CD8-positive, alpha-beta memory T cell (primary cell): ENCODE data around the gene ZBTB40. TPM values are rescaled to one million over a fixed set of nuclear protein-coding genes. Genes with fewer than 3 reads are reported as not detected.
A peak's percentile ranks its signal among the peaks of the same experiment; 100 is the strongest.

Experiments
- CTCF ChIA-PET: fragments of 350-600 bp; sonication (Branson Sonifier 250); formaldehyde crosslinking; loops from one replicate; lab custom pipeline; 2021; ENCODE audit warnings: antibody characterized with exemption; lab: Charles Lee
- POLR2A ChIA-PET: fragments of 350-600 bp; sonication (Branson Sonifier 250); formaldehyde crosslinking; loops from one replicate; lab custom pipeline; 2021; ENCODE audit warnings: antibody characterized with exemption; lab: Charles Lee
- DNase-seq, 5 donors: peaks; one replicate each; pipeline versions ENCODE4 v3.0.0 to v3.0.0-alpha.2; 2020 to 2022; ENCODE audit warnings: mixed read lengths in 1 of 5
- H3K27ac ChIP-seq: one replicate; pipeline ENCODE4 v1.7.0; 2013; ENCODE audit warnings: low read depth, mild to moderate bottlenecking, low read length, moderate library complexity
- H3K27me3 ChIP-seq: 2 replicates; pipeline ENCODE4 v1.7.0; 2013; ENCODE audit warnings: low read length, mild to moderate bottlenecking; ENCODE audit not compliant: insufficient read depth, poor library complexity, severe bottlenecking
- H3K36me3 ChIP-seq: 2 replicates; pipeline ENCODE4 v1.7.0; 2013; ENCODE audit warnings: mild to moderate bottlenecking, low read length, moderate library complexity; ENCODE audit not compliant: insufficient read depth
- H3K4me1 ChIP-seq: 2 replicates; pipeline ENCODE4 v1.7.0; 2013; ENCODE audit warnings: mild to moderate bottlenecking, low read length, moderate library complexity; ENCODE audit not compliant: insufficient read depth
- H3K4me3 ChIP-seq: 2 replicates; pipeline ENCODE4 v1.7.0; 2013; ENCODE audit warnings: mild to moderate bottlenecking, low read length
- H3K9me3 ChIP-seq: 2 replicates; pipeline ENCODE4 v1.7.0; 2013; ENCODE audit warnings: mild to moderate bottlenecking, low read length
- H3K27ac Mint-ChIP-seq, 8 donors: one replicate each; pipeline ENCODE4 v1.8.0; 2020 to 2021; ENCODE audit warnings: mixed read lengths in 8 of 8, mild to moderate bottlenecking in 6 of 8, inconsistent platforms in 3 of 8, moderate library complexity in 3 of 8
- H3K27me3 Mint-ChIP-seq, 2 donors: one replicate each; pipeline ENCODE4 v1.8.0; 2020 to 2021; ENCODE audit warnings: mixed read lengths in 2 of 2, mild to moderate bottlenecking in 1 of 2, moderate library complexity in 1 of 2
- H3K36me3 Mint-ChIP-seq, 3 donors: one replicate each; pipeline ENCODE4 v1.8.0; 2020 to 2021; ENCODE audit warnings: mixed read lengths in 3 of 3, inconsistent platforms in 1 of 3, mild to moderate bottlenecking in 1 of 3
- H3K4me1 Mint-ChIP-seq, 3 donors: one replicate each; pipeline ENCODE4 v1.8.0; 2020 to 2021; ENCODE audit warnings: mixed read lengths in 3 of 3, inconsistent platforms in 1 of 3, mild to moderate bottlenecking in 1 of 3
- H3K4me3 Mint-ChIP-seq, 7 donors: one replicate each; pipeline ENCODE4 v1.8.0; 2020 to 2021; ENCODE audit warnings: mixed read lengths in 7 of 7, mild to moderate bottlenecking in 6 of 7, moderate library complexity in 4 of 7, inconsistent platforms in 2 of 7
- H3K9me3 Mint-ChIP-seq, 5 donors: one replicate each; pipeline ENCODE4 v1.8.0; 2020 to 2022; ENCODE audit warnings: mixed read lengths in 5 of 5, mild to moderate bottlenecking in 3 of 5, moderate library complexity in 2 of 5, inconsistent platforms in 1 of 5
- polyA plus RNA-seq: library from polyadenylated mRNA; unstranded; fragments of 300-500 nt; fragmentation: Illumina TruSeq; gene quantifications from one replicate; pipeline ENCODE4 v1.2.3, GENCODE V29; 2021
- total RNA-seq, 2 experiments: library from RNA; stranded (reverse); gene quantifications; one replicate each; pipeline ENCODE4 v1.2.3, GENCODE V29; 2021

Gene ZBTB40
- total and polyA plus RNA-seq, 3 experiments from 2014 or later, result 4.1 to 30.0 (median 29.5) TPM

DNA sequence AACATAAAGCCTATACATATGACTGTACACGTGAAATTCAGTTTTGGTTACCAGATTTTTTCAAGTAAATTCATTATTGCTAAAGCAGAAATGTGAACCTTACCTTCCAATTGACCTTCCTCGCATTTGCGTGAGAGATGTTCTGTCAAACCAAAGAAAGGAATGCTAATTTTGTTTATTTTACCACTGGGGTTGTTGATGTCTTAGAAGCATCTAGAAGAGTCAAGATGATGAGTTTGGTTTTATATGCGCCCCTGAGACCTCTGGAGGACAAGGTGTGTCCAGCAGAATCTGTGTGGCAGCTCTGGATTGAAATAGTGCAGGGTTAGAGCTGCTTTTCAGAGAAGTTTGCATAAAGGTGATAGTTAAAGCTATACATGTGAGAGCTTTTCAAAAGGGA is 48.4 kb downstream of the ZBTB40 start:
- Mint-ChIP-seq H3K27me3 (no peaks in the 10 kb centered on the region), H3K27ac (peak overlapping the region in 2 of 8 donors; percentile 16 to 30), H3K9me3 (no peaks in the 10 kb centered on the region), H3K4me3 (no peak overlapping the region), H3K36me3 (peaks cover 0 to 71% (median 22%) of the 10 kb centered on the region in 3 donors), H3K4me1 (peaks cover 0 to 3% (median 0%) of the 10 kb centered on the region in 3 donors)
- ChIA-PET CTCF (no interaction called here), POLR2A (no interaction called here)
- H3K9me3 ChIP-seq, result no peaks in the 10 kb centered on the region
- DNase-seq, result no peak
- H3K27me3 ChIP-seq, result no peaks in the 10 kb centered on the region
- no peak overlapping the region for H3K27ac ChIP-seq
- H3K36me3 ChIP-seq, result peaks cover 7% of the 10 kb centered on the region
- H3K4me1 ChIP-seq, result no peaks in the 10 kb centered on the region
- H3K4me3 ChIP-seq, result no peak overlapping the region

DNA sequence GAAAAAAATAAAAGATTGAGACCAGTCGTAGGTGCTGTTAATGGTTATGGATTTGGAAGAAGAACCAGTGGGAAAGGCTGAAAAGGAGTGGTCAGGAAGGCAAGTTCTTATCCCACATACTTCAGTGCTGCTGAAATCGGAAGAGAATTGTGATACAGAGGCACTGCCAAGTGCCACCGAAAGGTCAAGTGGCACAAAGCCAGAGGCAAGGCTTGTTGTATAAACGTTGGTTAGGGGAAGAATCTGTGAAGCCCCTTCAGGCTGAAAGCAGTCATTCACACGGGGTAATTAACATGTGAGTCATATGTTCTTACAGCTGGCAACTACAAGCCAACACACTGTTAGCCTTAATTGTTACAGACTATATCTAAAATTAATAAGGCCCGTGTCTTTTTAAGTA is 48.8 kb downstream of the ZBTB40 start:
- H3K9me3 ChIP-seq, result no peaks in the 10 kb centered on the region
- CTCF ChIA-PET, result no interaction called here
- Mint-ChIP-seq H3K27ac (no peak overlapping the region), H3K36me3 (peaks cover 0 to 72% (median 24%) of the 10 kb centered on the region in 3 donors), H3K9me3 (no peaks in the 10 kb centered on the region), H3K27me3 (no peaks in the 10 kb centered on the region), H3K4me3 (no peak overlapping the region), H3K4me1 (peaks cover 0 to 3% (median 0%) of the 10 kb centered on the region in 3 donors)
- H3K4me3 ChIP-seq, result no peak overlapping the region
- POLR2A ChIA-PET, result no interaction called here
- DNase-seq, result no peak
- no peaks in the 10 kb centered on the region for H3K27me3 ChIP-seq
- H3K27ac ChIP-seq, result no peak overlapping the region
- H3K4me1 ChIP-seq, result no peaks in the 10 kb centered on the region
- peaks cover 7% of the 10 kb centered on the region for H3K36me3 ChIP-seq

DNA sequence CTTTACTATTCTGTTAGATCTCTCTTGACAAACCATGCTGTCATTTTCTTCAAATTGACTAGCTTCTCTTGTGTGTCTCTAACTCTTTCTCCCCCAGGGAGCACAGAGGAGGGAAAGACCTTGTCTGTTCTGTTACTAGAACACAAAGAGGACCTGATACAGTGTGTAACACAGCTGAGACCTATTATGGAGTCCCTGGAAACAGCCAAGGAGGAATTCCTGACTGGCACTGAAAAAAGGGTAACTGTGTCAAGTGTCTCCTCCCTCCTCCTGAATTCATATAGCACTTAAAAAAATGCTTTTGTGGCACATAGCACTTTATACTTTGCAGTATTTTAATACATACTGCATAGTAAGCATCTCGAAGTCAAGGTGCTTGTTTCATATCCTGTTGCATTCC is 50.6 kb downstream of the ZBTB40 start:
- Histone ChIP-seq H3K4me3 (no peak overlapping the region), H3K27ac (no peak overlapping the region), H3K4me1 (no peaks in the 10 kb centered on the region), H3K36me3 (peaks cover 23% of the 10 kb centered on the region), H3K9me3 (no peaks in the 10 kb centered on the region), H3K27me3 (no peaks in the 10 kb centered on the region)
- ChIA-PET POLR2A (no interaction called here), CTCF (no interaction called here)
- DNase-seq, result no peak
- Mint-ChIP-seq H3K4me3 (no peak overlapping the region), H3K36me3 (peaks cover 7 to 74% (median 31%) of the 10 kb centered on the region in 3 donors), H3K9me3 (no peaks in the 10 kb centered on the region), H3K27me3 (no peaks in the 10 kb centered on the region), H3K27ac (peak overlapping the region in 1 of 8 donors; percentile 53), H3K4me1 (peaks cover 0 to 1% (median 0%) of the 10 kb centered on the region in 3 donors)

DNA sequence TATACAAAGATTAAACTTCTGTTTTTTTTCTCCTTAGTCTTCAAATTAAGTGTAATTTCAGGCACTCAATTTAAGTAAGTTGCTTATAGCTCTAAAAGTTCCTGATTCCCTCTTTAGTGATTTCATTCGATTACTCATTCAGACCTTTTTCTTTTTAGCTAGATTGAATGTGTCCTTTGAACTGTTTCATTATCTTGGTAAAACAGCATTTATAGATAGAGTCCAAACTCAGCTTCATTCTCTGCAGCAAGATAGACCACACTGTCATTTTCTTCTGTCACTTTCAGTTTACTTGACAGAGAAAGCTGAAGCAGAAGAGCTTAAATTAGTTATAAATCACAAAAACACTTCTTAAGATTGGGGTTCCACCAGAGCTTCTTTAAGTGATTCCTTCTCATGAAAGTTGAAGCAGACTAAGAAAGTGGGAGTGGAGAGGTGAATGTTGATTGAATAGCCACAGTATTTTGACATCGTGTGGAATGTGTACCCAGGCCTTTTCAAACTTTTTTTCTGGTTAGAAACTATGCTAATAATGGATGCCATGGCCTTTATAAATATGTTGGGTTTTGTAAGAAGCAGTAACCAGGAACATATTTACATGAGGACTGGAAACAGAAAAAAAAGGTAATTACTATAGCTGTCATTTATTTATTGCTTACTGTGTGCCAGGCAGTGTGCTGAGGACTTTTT is 52.2 kb downstream of the ZBTB40 start:
- no peak for DNase-seq
- Mint-ChIP-seq H3K27me3 (no peaks in the 10 kb centered on the region), H3K36me3 (peaks cover 16 to 78% (median 32%) of the 10 kb centered on the region in 3 donors), H3K4me1 (peaks cover 0 to 1% (median 0%) of the 10 kb centered on the region in 3 donors), H3K9me3 (no peaks in the 10 kb centered on the region), H3K27ac (no peak overlapping the region), H3K4me3 (no peak overlapping the region)
- peaks cover 40% of the 10 kb centered on the region for H3K36me3 ChIP-seq
- ChIA-PET POLR2A (interaction anchor here (0.7 kb wide), 1 partner anchor 292 kb away, joined by 4 read pairs; no protein-coding TSS in a partner anchor), CTCF (no interaction called here)
- H3K4me1 ChIP-seq, result no peaks in the 10 kb centered on the region
- no peaks in the 10 kb centered on the region for H3K27me3 ChIP-seq
- H3K27ac ChIP-seq, result no peak overlapping the region
- H3K9me3 ChIP-seq, result no peaks in the 10 kb centered on the region
- no peak overlapping the region for H3K4me3 ChIP-seq

DNA sequence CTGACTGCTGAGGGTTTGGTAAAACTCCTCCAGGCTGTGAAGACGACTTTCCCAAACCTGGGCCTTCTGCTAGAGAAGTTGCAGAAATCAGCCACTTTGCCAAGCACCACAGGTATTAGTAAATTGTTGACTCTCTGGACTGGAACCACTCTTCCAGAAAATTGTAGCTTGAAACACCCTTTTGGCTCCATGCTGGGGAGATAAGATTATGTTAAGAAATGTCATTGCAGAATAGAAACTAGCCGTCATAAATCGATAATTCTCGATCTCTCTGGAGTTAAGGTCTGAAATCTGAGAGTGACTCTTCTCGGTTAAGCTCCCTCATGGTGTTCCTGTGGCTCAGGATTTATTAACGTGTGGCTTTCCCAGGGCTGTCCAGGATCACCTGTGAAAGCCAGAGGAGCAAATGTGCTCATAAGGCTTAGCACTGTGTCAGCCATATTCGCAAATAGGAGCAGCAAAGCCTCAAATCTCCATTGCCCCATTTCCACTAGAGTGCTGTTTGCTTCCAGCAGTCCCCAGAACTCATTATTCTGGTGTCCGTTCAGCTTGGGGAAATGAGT is 54.6 kb downstream of the ZBTB40 start:
- Histone ChIP-seq H3K4me3 (no peak overlapping the region), H3K4me1 (no peaks in the 10 kb centered on the region), H3K36me3 (peaks cover 52% of the 10 kb centered on the region), H3K27ac (no peak overlapping the region), H3K27me3 (no peaks in the 10 kb centered on the region), H3K9me3 (no peaks in the 10 kb centered on the region)
- Mint-ChIP-seq H3K4me3 (no peak overlapping the region), H3K36me3 (peaks cover 16 to 93% (median 30%) of the 10 kb centered on the region in 3 donors), H3K9me3 (no peaks in the 10 kb centered on the region), H3K4me1 (no peaks in the 10 kb centered on the region), H3K27ac (no peak overlapping the region), H3K27me3 (no peaks in the 10 kb centered on the region)
- ChIA-PET POLR2A (no interaction called here), CTCF (no interaction called here)
- no peak for DNase-seq

DNA sequence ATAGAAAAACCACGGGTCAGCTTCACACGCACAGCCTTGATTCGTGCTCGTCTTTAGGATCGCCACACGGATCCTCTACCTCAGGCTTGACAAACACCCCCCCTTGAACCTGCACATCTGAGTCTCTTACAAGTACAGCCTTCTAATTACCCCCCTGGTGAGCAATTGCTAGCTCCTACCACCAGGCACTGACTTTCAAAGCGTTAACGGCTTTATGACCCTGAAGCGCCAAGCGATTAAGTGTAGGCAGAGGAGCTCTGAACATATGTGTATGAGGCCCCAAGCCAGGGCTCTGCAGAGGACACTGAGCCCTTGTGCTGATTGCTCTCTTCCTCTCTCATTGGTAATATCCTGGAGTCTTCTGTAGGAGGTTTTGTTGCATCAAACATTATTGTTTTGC is 55.9 kb downstream of the ZBTB40 start:
- no peaks in the 10 kb centered on the region for H3K27me3 ChIP-seq
- no peak overlapping the region for H3K27ac ChIP-seq
- Mint-ChIP-seq H3K9me3 (no peaks in the 10 kb centered on the region), H3K36me3 (peaks cover 16 to 94% (median 28%) of the 10 kb centered on the region in 3 donors), H3K4me1 (no peaks in the 10 kb centered on the region), H3K27me3 (no peaks in the 10 kb centered on the region), H3K4me3 (no peak overlapping the region), H3K27ac (peak overlapping the region in 1 of 8 donors; percentile 11)
- ChIA-PET POLR2A (no interaction called here), CTCF (no interaction called here)
- no peaks in the 10 kb centered on the region for H3K9me3 ChIP-seq
- DNase-seq, result no peak
- no peaks in the 10 kb centered on the region for H3K4me1 ChIP-seq
- H3K36me3 ChIP-seq, result peaks cover 60% of the 10 kb centered on the region
- H3K4me3 ChIP-seq, result no peak overlapping the region

DNA sequence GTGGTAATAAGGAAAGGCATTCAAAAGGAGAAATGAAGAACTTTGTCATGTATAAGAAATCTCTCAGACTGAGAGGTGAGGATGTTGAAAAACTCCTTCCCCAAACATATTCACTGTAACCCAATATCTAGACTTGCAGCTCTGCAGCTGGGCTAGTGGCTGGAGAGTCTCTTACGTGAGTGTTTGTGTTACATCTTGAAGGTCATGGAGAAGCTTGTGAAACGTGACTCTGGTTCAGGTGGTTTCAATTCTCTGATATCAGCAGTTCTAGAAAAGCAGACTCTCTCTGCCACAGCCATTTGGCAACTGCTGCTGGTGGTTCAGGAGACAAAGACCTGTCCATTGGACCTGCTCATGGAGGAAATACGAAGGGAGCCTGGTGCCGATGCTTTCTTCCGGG is 56.7 kb downstream of the ZBTB40 start:
- DNase-seq, result no peak
- Histone ChIP-seq H3K27ac (no peak overlapping the region), H3K4me3 (no peak overlapping the region), H3K9me3 (no peaks in the 10 kb centered on the region), H3K4me1 (no peaks in the 10 kb centered on the region), H3K27me3 (no peaks in the 10 kb centered on the region), H3K36me3 (peaks cover 67% of the 10 kb centered on the region)
- peaks cover 16 to 94% (median 32%) of the 10 kb centered on the region in 3 donors for H3K36me3 Mint-ChIP-seq
- H3K4me1 Mint-ChIP-seq, result no peaks in the 10 kb centered on the region
- ChIA-PET POLR2A (no interaction called here), CTCF (no interaction called here)
- H3K4me3 Mint-ChIP-seq, result no peak overlapping the region
- no peak overlapping the region for H3K27ac Mint-ChIP-seq
- H3K27me3 Mint-ChIP-seq, result no peaks in the 10 kb centered on the region
- no peaks in the 10 kb centered on the region for H3K9me3 Mint-ChIP-seq

DNA sequence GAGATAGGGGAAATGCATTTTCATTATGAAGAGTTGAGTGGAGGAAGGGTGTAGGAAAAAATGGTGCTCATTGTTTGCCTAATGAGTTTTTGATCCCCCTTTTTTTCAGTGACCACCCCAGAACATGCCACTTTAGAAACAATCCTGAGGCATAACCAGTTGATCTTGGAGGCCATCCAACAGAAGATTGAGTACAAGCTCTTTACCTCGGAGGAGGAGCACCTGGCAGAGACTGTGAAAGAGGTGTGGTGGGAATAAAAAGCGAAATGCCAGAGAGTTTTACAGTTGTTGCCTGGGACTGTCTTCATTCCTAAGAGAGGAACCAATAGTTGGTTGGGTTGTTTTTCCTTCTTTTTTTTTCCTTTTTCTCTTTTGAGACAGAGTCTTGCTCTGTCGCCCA is 57.3 kb downstream of the ZBTB40 start:
- CTCF ChIA-PET, result no interaction called here
- Histone ChIP-seq H3K27me3 (no peaks in the 10 kb centered on the region), H3K9me3 (no peaks in the 10 kb centered on the region), H3K27ac (no peak overlapping the region), H3K4me1 (no peaks in the 10 kb centered on the region), H3K4me3 (no peak overlapping the region), H3K36me3 (peaks cover 67% of the 10 kb centered on the region)
- DNase-seq, result no peak
- no peaks in the 10 kb centered on the region for H3K4me1 Mint-ChIP-seq
- no peak overlapping the region for H3K27ac Mint-ChIP-seq
- no peaks in the 10 kb centered on the region for H3K27me3 Mint-ChIP-seq
- POLR2A ChIA-PET, result no interaction called here
- H3K4me3 Mint-ChIP-seq, result no peak overlapping the region
- no peaks in the 10 kb centered on the region for H3K9me3 Mint-ChIP-seq
- peaks cover 16 to 94% (median 35%) of the 10 kb centered on the region in 3 donors for H3K36me3 Mint-ChIP-seq
